Activated naive CD8-positive, alpha-beta T cell treated with anti-CD3 and anti-CD28 coated beads, Interleukin-2, amount 50 U/mL, for 24 hours (primary cell): ENCODE measurements around the gene MCTP2.

Source experiments
- ATAC-seq: fragments of 150-1000 bp; cut with Tn5 transposase; one replicate; pipeline ENCODE4 v1.10.0; 2021
- DNase-seq: peaks from one replicate; pipeline ENCODE4 v3.0.0; 2021
- H3K27ac Mint-ChIP-seq: one replicate; pipeline ENCODE4 v1.8.0; 2021; ENCODE audit warnings: mild to moderate bottlenecking, mixed read lengths
- H3K27me3 Mint-ChIP-seq: one replicate; pipeline ENCODE4 v1.8.0; 2021; ENCODE audit warnings: mixed read lengths
- H3K36me3 Mint-ChIP-seq: one replicate; pipeline ENCODE4 v1.8.0; 2021; ENCODE audit warnings: low read depth, mixed read lengths
- H3K4me1 Mint-ChIP-seq: one replicate; pipeline ENCODE4 v1.8.0; 2021; ENCODE audit warnings: mixed read lengths
- H3K4me3 Mint-ChIP-seq: one replicate; pipeline ENCODE4 v1.8.0; 2021; ENCODE audit warnings: mild to moderate bottlenecking, moderate library complexity, mixed read lengths
- H3K9me3 Mint-ChIP-seq: one replicate; pipeline ENCODE4 v1.8.0; 2021; ENCODE audit warnings: mixed read lengths

The MCTP2 gene

DNA sequence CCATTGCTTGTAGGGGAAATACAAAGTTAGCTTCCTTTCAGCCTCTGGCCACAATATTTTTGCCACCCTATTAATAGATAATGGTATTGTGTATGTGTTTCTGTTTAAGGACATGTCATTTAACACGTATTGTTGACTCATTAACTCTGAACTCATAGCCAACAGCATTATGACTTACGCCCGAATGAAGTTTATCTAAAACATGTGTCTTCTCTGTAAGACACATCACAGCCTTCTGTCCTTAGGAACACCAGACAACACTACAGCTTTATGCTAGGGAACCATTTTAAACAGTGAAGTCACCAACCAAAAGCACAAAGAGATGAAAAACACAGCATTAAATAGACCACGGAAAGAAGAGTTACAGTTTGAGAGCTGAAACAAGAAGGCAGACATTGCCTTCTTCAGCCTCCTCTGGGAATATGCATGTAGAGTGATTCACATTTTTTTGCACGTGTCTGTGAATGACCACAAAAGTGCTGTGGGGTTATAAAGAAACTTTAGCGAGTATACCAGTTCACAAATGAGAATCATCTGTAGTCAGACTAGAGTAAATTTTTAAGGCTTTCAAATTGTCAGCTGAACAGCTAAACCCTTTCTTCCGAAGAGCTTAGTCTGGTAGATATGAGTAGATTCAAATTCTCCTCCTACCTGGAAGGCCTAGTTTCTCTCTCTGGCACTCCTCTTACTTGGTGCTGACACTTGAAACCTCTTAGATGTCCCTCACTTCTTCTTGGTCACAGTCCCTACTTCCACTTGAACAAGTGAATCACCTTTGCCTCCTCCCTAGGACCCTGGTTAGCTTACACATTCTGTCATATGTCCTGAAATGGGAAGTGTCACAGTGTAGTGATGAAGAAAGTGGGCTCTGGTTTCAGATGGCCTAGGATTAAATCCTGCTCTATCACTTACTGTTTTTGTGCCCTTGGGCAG is 32.2 kb downstream of the MCTP2 start:
- Mint-ChIP-seq H3K36me3 (peaks cover 5% of the 10 kb centered on the region), H3K27ac (peak overlapping the region; percentile 16), H3K4me3 (no peak overlapping the region), H3K4me1 (peaks cover 51% of the 10 kb centered on the region), H3K9me3 (no peaks in the 10 kb centered on the region), H3K27me3 (no peaks in the 10 kb centered on the region)
- no peak for ATAC-seq
- DNase-seq = no peak

DNA sequence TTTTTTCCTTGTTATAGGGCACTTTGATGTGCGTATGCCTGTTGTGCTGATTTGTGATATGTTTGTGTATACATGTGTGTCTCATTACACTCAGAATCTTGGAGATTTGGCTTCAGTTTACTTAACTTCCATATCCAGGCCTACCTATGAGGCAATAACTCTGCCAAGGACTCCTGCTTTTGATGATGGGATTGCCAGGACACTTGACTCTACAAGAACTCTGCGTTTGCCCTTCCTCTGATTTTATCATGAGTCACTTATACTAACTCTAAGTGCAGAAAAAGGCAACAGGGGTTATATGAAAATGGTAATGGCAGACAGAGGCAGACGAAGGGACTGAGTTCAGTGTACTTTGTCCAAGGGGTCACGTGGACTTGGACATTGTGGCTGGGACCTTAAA is 33.6 kb downstream of the MCTP2 start:
- Mint-ChIP-seq H3K36me3 (peaks cover 6% of the 10 kb centered on the region), H3K27ac (no peak overlapping the region), H3K27me3 (no peaks in the 10 kb centered on the region), H3K9me3 (no peaks in the 10 kb centered on the region), H3K4me3 (no peak overlapping the region), H3K4me1 (peaks cover 43% of the 10 kb centered on the region)
- no peak for DNase-seq
- no peak for ATAC-seq

DNA sequence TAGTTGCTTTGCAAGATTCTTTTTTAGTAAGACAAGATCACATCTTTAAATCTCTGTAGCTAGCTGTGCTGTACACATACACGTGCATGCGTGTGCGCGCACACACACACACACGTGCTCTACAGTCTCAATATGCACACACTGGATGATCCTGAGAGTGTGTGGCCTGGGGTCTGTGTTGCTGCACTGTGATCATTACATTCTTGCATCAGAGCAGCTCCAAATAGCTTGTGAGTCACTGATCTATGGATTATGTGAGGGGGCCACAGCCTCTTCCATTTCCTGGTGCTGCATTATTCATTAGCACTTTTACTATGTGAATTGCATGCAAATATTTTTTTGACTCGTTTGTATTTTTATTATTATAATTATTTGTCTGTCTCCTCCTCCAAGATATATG is 34.6 kb downstream of the MCTP2 start:
- Mint-ChIP-seq H3K27ac (peak overlapping the region; percentile 16), H3K9me3 (no peaks in the 10 kb centered on the region), H3K27me3 (no peaks in the 10 kb centered on the region), H3K4me1 (peaks cover 37% of the 10 kb centered on the region), H3K4me3 (no peak overlapping the region), H3K36me3 (peaks cover 6% of the 10 kb centered on the region)
- DNase-seq (no peak), ATAC-seq (no peak)

DNA sequence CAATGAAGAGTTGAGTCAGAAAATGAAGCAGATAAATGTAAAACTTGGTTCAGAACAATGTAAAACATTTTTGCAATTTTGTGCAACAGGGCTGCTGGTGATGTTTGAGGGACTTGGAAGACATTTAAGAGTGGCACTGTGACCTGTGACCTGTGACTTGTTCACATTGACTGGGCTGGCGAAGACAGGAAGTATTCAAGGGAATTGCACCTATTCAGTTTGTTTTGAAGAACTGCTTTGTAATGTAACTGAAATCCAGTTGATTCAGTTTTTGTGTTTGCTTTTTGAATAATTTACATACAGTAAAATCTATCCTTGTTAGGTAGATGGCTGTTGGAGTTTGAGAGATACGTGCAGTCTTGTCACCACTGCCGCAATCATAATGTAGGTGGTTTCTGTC is 35.4 kb downstream of the MCTP2 start:
- Mint-ChIP-seq H3K9me3 (no peaks in the 10 kb centered on the region), H3K27ac (peak overlapping the region; percentile 28), H3K27me3 (no peaks in the 10 kb centered on the region), H3K36me3 (peaks cover 6% of the 10 kb centered on the region), H3K4me3 (no peak overlapping the region), H3K4me1 (peaks cover 35% of the 10 kb centered on the region)
- ATAC-seq (no peak), DNase-seq (no peak)

DNA sequence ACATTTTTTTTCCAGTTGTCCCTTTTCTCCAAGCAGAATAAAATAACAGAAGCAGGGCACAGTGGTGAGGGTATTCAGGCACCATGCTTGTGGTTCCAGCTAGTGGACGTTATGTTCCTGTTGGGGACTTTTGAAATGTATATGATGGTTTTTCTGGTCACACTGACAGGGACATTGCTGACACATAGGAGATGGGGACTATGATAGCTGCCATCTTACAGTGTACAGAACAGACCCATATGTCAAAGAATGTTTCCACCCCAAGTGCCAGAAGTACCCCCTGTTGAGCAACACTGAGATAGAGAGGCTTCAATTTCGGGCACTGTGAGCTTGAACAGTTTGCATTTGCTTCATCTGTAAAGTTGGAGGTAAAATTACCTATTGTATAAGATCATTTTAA is 38.6 kb downstream of the MCTP2 start:
- Mint-ChIP-seq H3K27me3 (no peaks in the 10 kb centered on the region), H3K36me3 (peaks cover 6% of the 10 kb centered on the region), H3K4me3 (no peak overlapping the region), H3K27ac (no peak overlapping the region), H3K4me1 (peaks cover 21% of the 10 kb centered on the region), H3K9me3 (no peaks in the 10 kb centered on the region)
- ATAC-seq = peak; percentile 25
- no peak for DNase-seq

DNA sequence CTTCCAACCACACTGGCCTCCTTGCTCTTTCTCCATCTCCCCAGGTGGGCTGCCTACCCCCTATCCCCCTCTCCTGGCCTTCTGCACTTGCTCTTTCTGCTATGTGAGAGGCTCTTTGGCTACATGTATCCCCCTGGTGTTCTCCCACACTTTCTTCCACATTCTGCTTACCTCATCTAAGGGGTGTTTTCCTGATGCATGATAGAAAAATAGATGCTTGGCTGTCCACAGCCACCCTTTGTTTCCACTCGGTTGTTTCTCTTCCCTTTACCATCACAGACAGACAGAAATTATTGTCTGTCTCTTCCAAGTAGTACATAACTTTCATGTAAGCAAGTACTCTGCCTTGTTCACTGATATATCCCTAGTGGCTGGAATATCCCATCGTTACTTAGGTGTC is 39.2 kb downstream of the MCTP2 start:
- Mint-ChIP-seq H3K27me3 (no peaks in the 10 kb centered on the region), H3K27ac (no peak overlapping the region), H3K4me3 (no peak overlapping the region), H3K4me1 (peaks cover 24% of the 10 kb centered on the region), H3K9me3 (no peaks in the 10 kb centered on the region), H3K36me3 (peaks cover 6% of the 10 kb centered on the region)
- no peak for ATAC-seq
- DNase-seq = no peak

DNA sequence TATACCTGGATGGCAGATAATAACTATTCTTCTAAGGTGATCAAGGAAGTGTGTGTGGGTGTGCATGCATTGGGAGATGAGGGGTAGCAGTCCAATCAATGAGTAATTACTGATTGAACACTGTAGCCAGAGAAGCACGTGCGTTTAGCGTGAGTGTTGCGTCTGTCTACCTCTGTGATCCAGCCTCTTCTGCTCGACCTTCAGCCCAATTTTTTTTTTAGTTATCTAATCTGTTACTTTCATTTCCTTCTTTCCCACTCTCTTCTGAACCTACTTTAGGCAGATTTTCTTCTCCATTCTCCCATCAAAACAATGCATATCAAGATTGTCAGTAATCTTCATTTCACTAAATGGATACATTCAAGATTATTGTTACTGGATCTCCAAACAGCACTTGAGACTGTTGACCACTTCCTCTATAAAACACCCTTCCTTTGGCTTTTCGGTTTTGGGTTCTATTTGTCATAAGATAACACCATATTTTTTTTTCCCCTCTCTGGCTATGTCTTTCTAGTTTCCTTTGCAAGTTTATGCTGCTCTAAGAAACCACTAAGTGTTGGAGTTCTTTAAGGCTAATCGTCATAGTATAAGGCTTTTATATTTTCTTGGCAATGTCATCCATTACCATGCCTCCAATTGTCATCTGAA is 41.0 kb downstream of the MCTP2 start:
- Mint-ChIP-seq H3K36me3 (peaks cover 6% of the 10 kb centered on the region), H3K9me3 (no peaks in the 10 kb centered on the region), H3K27ac (no peak overlapping the region), H3K4me1 (peaks cover 10% of the 10 kb centered on the region), H3K27me3 (no peaks in the 10 kb centered on the region), H3K4me3 (no peak overlapping the region)
- DNase-seq (no peak), ATAC-seq (peak; percentile 82)

DNA sequence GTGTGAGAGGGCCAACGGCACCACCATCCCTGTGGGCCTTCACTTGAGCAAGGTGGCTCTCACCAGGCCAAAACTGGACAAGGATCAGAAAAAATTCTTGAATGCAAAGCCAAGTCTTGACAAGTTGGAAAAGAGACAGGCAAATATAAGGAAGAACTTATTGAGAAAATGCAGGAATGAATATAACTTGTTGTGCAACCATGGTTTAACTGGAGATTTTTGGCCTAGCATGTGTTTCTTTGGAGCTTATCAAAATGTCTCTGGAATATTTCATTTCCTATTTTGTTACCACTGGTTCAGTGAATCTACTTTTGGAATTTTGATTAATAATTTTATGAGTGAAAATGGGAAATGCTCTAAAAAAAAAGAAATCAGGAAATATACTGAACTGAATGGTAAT is 42.5 kb downstream of the MCTP2 start:
- H3K4me1 Mint-ChIP-seq = peaks cover 16% of the 10 kb centered on the region
- ATAC-seq (no peak), DNase-seq (no peak)
- H3K9me3 Mint-ChIP-seq = no peaks in the 10 kb centered on the region
- peak overlapping the region; percentile 61 for H3K27ac Mint-ChIP-seq
- no peak overlapping the region for H3K4me3 Mint-ChIP-seq
- no peaks in the 10 kb centered on the region for H3K27me3 Mint-ChIP-seq
- H3K36me3 Mint-ChIP-seq = peaks cover 2% of the 10 kb centered on the region

DNA sequence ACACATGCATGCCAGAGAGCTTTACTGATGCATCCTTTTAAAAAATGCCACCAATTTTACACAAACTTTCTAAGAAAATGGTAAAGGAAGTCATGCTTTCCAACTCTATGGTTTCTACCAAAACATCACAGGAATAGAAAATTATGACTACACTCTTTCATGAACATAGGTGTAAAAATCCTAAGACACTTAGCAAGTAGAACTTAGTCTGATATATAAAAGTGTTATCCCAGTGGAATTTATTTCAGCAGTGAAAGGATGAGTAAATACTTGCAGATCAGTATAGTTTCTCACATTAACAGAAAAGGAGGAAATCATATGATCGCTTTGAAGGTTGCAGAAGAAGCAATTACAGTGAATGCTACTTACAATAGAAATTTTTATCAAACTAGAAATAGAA is 43.4 kb downstream of the MCTP2 start:
- no peak overlapping the region for H3K4me3 Mint-ChIP-seq

DNA sequence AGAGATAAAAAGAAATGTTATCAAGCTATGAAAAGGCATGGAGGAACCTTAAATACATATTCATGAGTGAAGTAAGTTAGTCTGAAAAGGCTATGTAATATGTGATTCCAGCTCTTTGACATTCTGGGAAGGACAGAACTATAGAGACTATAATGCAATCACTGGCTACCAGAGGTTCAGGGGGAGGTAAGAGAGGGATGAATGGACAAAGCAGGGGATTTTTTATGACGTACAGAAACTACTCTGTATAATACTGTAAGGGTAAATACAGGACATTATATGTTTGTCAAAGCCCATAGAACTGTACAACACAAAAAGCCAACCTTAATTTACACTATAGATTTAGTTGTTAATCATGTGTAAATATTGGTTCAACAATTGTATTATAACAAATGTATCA is 46.1 kb downstream of the MCTP2 start:
- DNase-seq = no peak
- peaks cover 42% of the 10 kb centered on the region for H3K4me1 Mint-ChIP-seq
- ATAC-seq = no peak
- H3K27ac Mint-ChIP-seq = no peak overlapping the region
- peaks cover 4% of the 10 kb centered on the region for H3K9me3 Mint-ChIP-seq
- no peak overlapping the region for H3K4me3 Mint-ChIP-seq
- no peaks in the 10 kb centered on the region for H3K27me3 Mint-ChIP-seq
- H3K36me3 Mint-ChIP-seq = peaks cover 20% of the 10 kb centered on the region

More for the DNA sequence above, 43.4 kb downstream of the MCTP2 start:
- no peaks in the 10 kb centered on the region for H3K27me3 Mint-ChIP-seq
- peaks cover 23% of the 10 kb centered on the region for H3K4me1 Mint-ChIP-seq
- H3K9me3 Mint-ChIP-seq = no peaks in the 10 kb centered on the region
- ATAC-seq (peak; percentile 48), DNase-seq (no peak)
- H3K27ac Mint-ChIP-seq = peak overlapping the region; percentile 53
- peaks cover 2% of the 10 kb centered on the region for H3K36me3 Mint-ChIP-seq

DNA sequence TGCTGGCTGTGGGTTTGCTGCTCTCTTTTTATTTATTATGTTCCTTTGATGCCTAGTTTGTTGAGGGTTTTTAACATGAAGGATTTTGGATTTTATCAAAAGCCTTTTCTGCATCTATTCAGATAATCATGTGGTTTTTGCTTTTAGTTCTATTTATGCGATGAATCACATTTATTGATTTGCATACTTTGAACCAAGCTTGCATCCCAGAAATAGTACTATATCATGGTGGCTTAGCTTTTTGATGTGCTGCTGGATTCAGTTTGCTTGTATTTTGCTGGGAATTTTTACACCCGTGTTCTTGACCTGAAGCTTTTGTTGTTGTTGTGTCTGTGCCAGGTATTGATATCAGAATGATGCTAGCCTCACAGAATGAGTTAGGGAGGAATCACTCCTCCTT is 48.4 kb downstream of the MCTP2 start:
- ATAC-seq = no peak
- no peak for DNase-seq
- Mint-ChIP-seq H3K9me3 (peaks cover 4% of the 10 kb centered on the region), H3K27ac (peak overlapping the region; percentile 8), H3K27me3 (no peaks in the 10 kb centered on the region), H3K36me3 (peaks cover 20% of the 10 kb centered on the region), H3K4me3 (no peak overlapping the region), H3K4me1 (peaks cover 50% of the 10 kb centered on the region)

DNA sequence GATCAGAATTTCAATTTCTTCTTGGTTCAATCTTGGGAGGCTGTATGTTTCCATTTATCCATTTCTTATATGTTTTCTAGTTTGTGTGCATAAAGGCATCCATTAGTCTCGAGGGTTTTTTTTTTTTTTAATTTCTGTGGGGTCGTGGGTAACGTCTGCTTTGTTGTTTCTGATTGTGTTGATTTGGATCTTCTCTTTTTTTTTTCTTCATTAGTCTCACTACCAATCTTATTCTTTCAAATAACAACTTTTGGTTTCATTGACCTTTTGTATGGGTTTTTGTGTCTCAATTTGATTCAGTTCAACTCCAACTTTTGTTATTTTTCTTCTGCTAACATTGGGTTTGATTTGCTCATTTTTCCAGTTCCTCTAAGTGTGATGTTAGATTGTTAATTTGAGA is 48.9 kb downstream of the MCTP2 start:
- Mint-ChIP-seq H3K4me1 (peaks cover 50% of the 10 kb centered on the region), H3K27ac (peak overlapping the region; percentile 87), H3K36me3 (peaks cover 20% of the 10 kb centered on the region), H3K27me3 (no peaks in the 10 kb centered on the region), H3K9me3 (peaks cover 4% of the 10 kb centered on the region), H3K4me3 (peak overlapping the region; percentile 49)
- DNase-seq (no peak), ATAC-seq (peak; percentile 61)

DNA sequence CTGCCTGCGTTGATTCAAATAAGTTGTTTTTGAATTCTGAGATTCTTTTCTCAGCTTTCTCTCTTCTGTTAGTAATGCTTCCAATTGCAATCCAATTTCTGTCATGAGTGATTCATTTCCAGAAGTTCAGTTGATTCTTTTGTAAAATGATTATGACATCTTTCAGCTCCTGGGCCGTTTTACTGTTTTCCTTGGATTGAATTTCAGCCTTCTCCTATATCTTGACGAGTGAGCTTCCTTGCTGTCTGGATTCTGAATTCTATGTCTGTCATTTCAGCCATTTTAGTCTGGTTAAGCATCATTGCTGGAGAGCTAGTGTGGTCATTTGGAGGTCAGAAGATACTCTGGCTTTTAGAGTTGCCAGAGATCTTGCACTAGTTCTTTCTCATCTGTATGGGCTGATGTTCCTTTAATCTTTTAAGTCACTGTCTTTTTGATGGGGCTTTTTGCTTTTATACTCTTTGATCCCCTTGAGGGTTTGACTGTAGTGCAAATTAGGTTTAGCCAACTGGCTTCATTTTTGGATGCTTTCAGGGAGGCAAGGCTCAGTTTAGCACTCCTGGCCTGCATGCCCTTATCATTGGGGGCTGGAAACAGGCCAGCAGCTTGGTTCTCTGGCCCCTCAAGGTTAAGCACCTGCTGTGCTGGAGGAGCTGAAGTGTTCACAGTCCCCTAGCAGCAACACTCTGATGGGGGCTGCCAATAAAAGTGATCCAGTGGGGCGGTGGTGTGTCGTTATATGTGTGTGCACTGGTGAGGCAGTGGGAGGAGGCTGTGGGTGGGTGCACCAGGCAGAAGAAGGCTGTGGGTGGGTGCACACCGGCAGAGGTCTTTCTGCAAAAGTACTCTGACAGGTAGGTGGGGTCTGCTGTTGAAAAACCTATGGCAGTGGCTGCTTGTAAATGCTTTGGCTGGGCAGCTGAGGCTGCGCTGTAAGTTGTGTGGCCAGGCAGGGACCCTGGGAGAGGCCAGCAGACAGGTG is 51.2 kb downstream of the MCTP2 start:
- DNase-seq (no peak), ATAC-seq (no peak)
- H3K4me1 Mint-ChIP-seq = peaks cover 66% of the 10 kb centered on the region
- no peaks in the 10 kb centered on the region for H3K27me3 Mint-ChIP-seq
- no peak overlapping the region for H3K4me3 Mint-ChIP-seq
- H3K9me3 Mint-ChIP-seq = peaks cover 4% of the 10 kb centered on the region
- H3K27ac Mint-ChIP-seq = no peak overlapping the region
- peaks cover 20% of the 10 kb centered on the region for H3K36me3 Mint-ChIP-seq

DNA sequence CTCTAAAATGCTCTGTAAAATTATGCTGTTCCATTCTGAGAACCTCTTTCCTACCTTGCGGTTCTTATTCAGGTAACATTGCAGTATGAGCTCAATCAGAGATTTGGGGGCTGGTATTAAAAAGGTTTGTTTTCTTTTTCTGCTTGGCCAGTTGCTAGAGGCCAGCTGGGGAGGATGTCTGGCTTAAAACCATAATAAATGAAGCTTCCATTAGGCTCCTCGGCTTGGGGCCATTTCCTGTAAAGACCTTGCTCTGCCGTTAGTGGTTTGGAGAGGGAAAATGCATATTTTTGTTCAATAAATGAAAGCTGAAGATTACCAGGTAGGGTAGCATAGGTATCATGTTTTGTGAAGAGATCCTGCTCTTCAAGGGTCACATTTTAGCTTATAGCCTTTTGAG is 55.2 kb downstream of the MCTP2 start:
- H3K4me1 Mint-ChIP-seq = peaks cover 53% of the 10 kb centered on the region
- no peaks in the 10 kb centered on the region for H3K27me3 Mint-ChIP-seq
- H3K27ac Mint-ChIP-seq = peak overlapping the region; percentile 77
- H3K36me3 Mint-ChIP-seq = peaks cover 23% of the 10 kb centered on the region
- peaks cover 17% of the 10 kb centered on the region for H3K9me3 Mint-ChIP-seq
- DNase-seq = no peak
- peak overlapping the region; percentile 0 for H3K4me3 Mint-ChIP-seq
- no peak for ATAC-seq
